GM12878 (cell line): Measurements from ENCODE around the gene PLD5. TPM values are rescaled to one million over a fixed set of nuclear protein-coding genes. Genes with fewer than 3 reads are reported as not detected.

Experiments
- ATAC-seq: fragments of 200-7000 bp; cut with Tn5 transposase; 3 replicates; pipeline ENCODE4 v1.9.1; 2020; ENCODE audit warnings: mild to moderate bottlenecking, moderate library complexity
- BruUV-seq: library from RNA; stranded (reverse); fragments of 400-500 nt; replicated peaks from 2 replicates; lab custom pipeline; 2021; lab: Mats Ljungman, UMichigan
- CTCF ChIA-PET: fragments of 300-600 bp; sonication (Branson Sonifier 250); formaldehyde crosslinking; extraction: SDS; loops from one replicate; lab custom pipeline; 2021; ENCODE audit warnings: inconsistent platforms; lab: Yijun Ruan, JAX
- POLR2A ChIA-PET: fragments of 350-600 bp; formaldehyde crosslinking; extraction: SDS; loops from one replicate; lab custom pipeline; 2021; ENCODE audit warnings: inconsistent platforms; lab: Charles Lee
- RAD21 ChIA-PET: fragments of 300-600 bp; sonication (Branson Sonifier 250); formaldehyde crosslinking; loops from one replicate; lab custom pipeline; 2023; ENCODE audit warnings: antibody characterized with exemption; ENCODE audit not compliant: unreplicated experiment; lab: Charles Lee
- SMC1A ChIA-PET: fragments of 300-600 bp; sonication (Branson Sonifier 250); formaldehyde crosslinking; loops from one replicate; lab custom pipeline; 2023; ENCODE audit not compliant: unreplicated experiment, uncharacterized antibody; lab: Charles Lee
- DNase-seq: peaks from one replicate; pipeline ENCODE4 v3.0.0-alpha.2; 2011; ENCODE audit warnings: low read depth, low spot score
- FAIRE-seq: peaks from 3 replicates; lab custom pipeline; 2011; peaks lifted over from hg19 to GRCh38; lab: Jason Lieb, UNC
- H2AFZ ChIP-seq: 2 replicates; pipeline ENCODE4 v1.6.0; 2011; ENCODE audit warnings: low read depth, low read length, control low read depth; ENCODE audit not compliant: control insufficient read depth
- H3K27ac ChIP-seq: 2 replicates; pipeline ENCODE4 v1.5.1; 2011; ENCODE audit warnings: control low read depth; ENCODE audit not compliant: control insufficient read depth, insufficient read depth
- H3K27me3 ChIP-seq, 2 experiments: replicated peaks in 1 of 2; 2 replicates each; pipeline versions ENCODE4 v1.6.0 to v1.6.1; 2011; ENCODE audit warnings: low read length in 1 of 2; ENCODE audit not compliant: control insufficient read depth in 2 of 2, insufficient read depth in 2 of 2
- H3K36me3 ChIP-seq, 2 experiments: 2 replicates each; pipeline ENCODE4 v1.5.1; 2011; ENCODE audit warnings: low read length in 1 of 2; ENCODE audit not compliant: control insufficient read depth in 2 of 2, insufficient read depth in 2 of 2
- H3K4me1 ChIP-seq: 2 replicates; pipeline ENCODE4 v1.6.1; 2011; ENCODE audit warnings: mild to moderate bottlenecking, low read length, moderate library complexity, mixed read lengths; ENCODE audit not compliant: control insufficient read depth, insufficient read depth
- H3K4me2 ChIP-seq: 2 replicates; pipeline ENCODE4 v1.6.0; 2011; ENCODE audit warnings: control low read depth; ENCODE audit not compliant: control insufficient read depth, insufficient read depth
- H3K4me3 ChIP-seq: fragments of 200-600 bp; sonication (generic); 2 replicates; pipeline ENCODE4 v1.5.1; 2016
- H3K79me2 ChIP-seq: 2 replicates; pipeline ENCODE4 v1.6.0; 2011; ENCODE audit warnings: low read length; ENCODE audit not compliant: control insufficient read depth, insufficient read depth
- H3K9ac ChIP-seq: 2 replicates; pipeline ENCODE4 v1.8.0; 2011; ENCODE audit warnings: low read length, control low read depth, mixed read lengths; ENCODE audit not compliant: control insufficient read depth, insufficient read depth
- H3K9me3 ChIP-seq: replicated peaks from 3 replicates; pipeline ENCODE4 v1.5.1; 2011; ENCODE audit warnings: mild to moderate bottlenecking, low read length; ENCODE audit not compliant: control insufficient read depth, insufficient read depth
- H4K20me1 ChIP-seq: 2 replicates; pipeline ENCODE4 v1.6.0; 2011; ENCODE audit not compliant: control insufficient read depth, insufficient read depth
- ATF7 ChIP-seq: fragments of 450-650 bp; IDR thresholded peaks from 2 replicates; pipeline ENCODE4 v1.6.1; 2016; ENCODE audit warnings: low read depth, mild to moderate bottlenecking
- CHD2 ChIP-seq: IDR thresholded peaks from 2 replicates; pipeline ENCODE4 v1.6.1; 2011; ENCODE audit warnings: low read depth, low read length, improper control_type of control experiment, borderline replicate concordance
- CHD4 ChIP-seq: fragments of 200-600 bp; sonication (generic); IDR thresholded peaks from 2 replicates; pipeline ENCODE4 v1.6.1; 2016; ENCODE audit warnings: mild to moderate bottlenecking
- HDAC2 ChIP-seq: fragments of 200-600 bp; sonication (generic); IDR thresholded peaks from 2 replicates; pipeline ENCODE4 v1.6.1; 2017
- KDM1A ChIP-seq: fragments of 200-600 bp; sonication (generic); IDR thresholded peaks from 2 replicates; pipeline ENCODE4 v1.6.1; 2016; ENCODE audit warnings: borderline replicate concordance
- LARP7 ChIP-seq: fragments of 450-650 bp; IDR thresholded peaks from 2 replicates; pipeline ENCODE4 v1.6.1; 2017; ENCODE audit warnings: mild to moderate bottlenecking
- NR2F1 ChIP-seq: fragments of 450-650 bp; conservative IDR thresholded peaks from 2 replicates; pipeline ENCODE4 v1.6.1; 2017; ENCODE audit warnings: mild to moderate bottlenecking
- PAX5 ChIP-seq: IDR thresholded peaks from 2 replicates; pipeline ENCODE4 v1.6.1; 2011; ENCODE audit warnings: low read depth, low read length, borderline replicate concordance
- PML ChIP-seq: IDR thresholded peaks from 2 replicates; pipeline ENCODE4 v1.6.1; 2012; ENCODE audit warnings: low read length, inconsistent platforms
- RBBP5 ChIP-seq: fragments of 200-600 bp; sonication (generic); conservative IDR thresholded peaks from 2 replicates; pipeline ENCODE4 v1.6.1; 2016
- REST ChIP-seq: IDR thresholded peaks from 2 replicates; pipeline ENCODE4 v1.6.1; 2012; ENCODE audit warnings: mild to moderate bottlenecking, low read depth, low read length
- SIX5 ChIP-seq: IDR thresholded peaks from 2 replicates; pipeline ENCODE4 v1.6.1; 2011; ENCODE audit warnings: mild to moderate bottlenecking, low read depth, low read length, moderate library complexity; ENCODE audit not compliant: severe bottlenecking
- SRF ChIP-seq, 2 experiments: IDR thresholded peaks; 2 replicates each; pipeline ENCODE4 v1.6.1; 2011; ENCODE audit warnings: low read depth in 2 of 2, low read length in 2 of 2, mild to moderate bottlenecking in 1 of 2, moderate library complexity in 1 of 2
- TCF3 ChIP-seq: IDR thresholded peaks from 2 replicates; pipeline ENCODE4 v1.6.1; 2012; ENCODE audit warnings: low read depth, mild to moderate bottlenecking, low read length, borderline replicate concordance; ENCODE audit not compliant: insufficient read depth
- WRNIP1 ChIP-seq: IDR thresholded peaks from 2 replicates; pipeline ENCODE4 v1.6.1; 2011; ENCODE audit warnings: low read depth, low read length, improper control_type of control experiment, borderline replicate concordance
- ZNF592 ChIP-seq: fragments of 450-650 bp; IDR thresholded peaks from 2 replicates; pipeline ENCODE4 v1.6.1; 2017; ENCODE audit warnings: mild to moderate bottlenecking, moderate library complexity
- ZNF622 ChIP-seq: fragments of 450-650 bp; IDR thresholded peaks from 2 replicates; pipeline ENCODE4 v1.6.1; 2017; ENCODE audit warnings: mild to moderate bottlenecking, inconsistent platforms
- ZSCAN29 ChIP-seq: fragments of 450-650 bp; IDR thresholded peaks from 2 replicates; pipeline ENCODE4 v1.6.1; 2017; ENCODE audit warnings: mild to moderate bottlenecking, moderate library complexity
- WGBS: methylation state at CpG from one replicate; pipeline ENCODE4 v1.1.6; 2016; ENCODE audit warnings: low lambda C conversion rate; ENCODE audit not compliant: insufficient replicate concordance, insufficient coverage; ENCODE audit errors: missing lambda C conversion rate; 5-methylcytosine and 5-hydroxymethylcytosine counted together
- in situ Hi-C: fragments of 300-500 bp; cut with MboI; formaldehyde crosslinking; loops from 9 replicates; pipeline ENCODE4 v1.14.3; 2018; ENCODE audit warnings: mixed read lengths
- intact Hi-C: fragments of 100-400 bp; cut with micrococcal nuclease; formaldehyde crosslinking; loops from one replicate; pipeline ENCODE4 v1.14.2; 2022; ENCODE audit not compliant: unreplicated experiment
- polyA plus RNA-seq, 11 experiments: library from polyadenylated mRNA; depleted of rRNA in 4 of 11; unstranded in 6 of 11; stranded (reverse) in 5 of 11; fragments of >200 nt; fragmentation: Nextera tagmentation in 4 of 11; fragmentation: Illumina TruSeq in 1 of 11; extraction: Ambion mirVana in 4 of 11; extraction: Trizol in 1 of 11; gene quantifications; 1 replicate in 1 of 11; 2 replicates in 10 of 11; pipeline versions ENCODE4 v1.2.1 to v1.2.3, GENCODE V29; 2011 to 2016; ENCODE audit warnings: inconsistent platforms in 2 of 11, missing spikeins in 2 of 11, low read depth in 1 of 11
- total RNA-seq, 4 experiments: library from RNA; depleted of rRNA in 3 of 4; stranded (reverse); fragments of >200 nt in 3 of 4; fragmentation: Illumina TruSeq in 1 of 4; extraction: Trizol in 1 of 4; gene quantifications; 2 replicates each; pipeline versions ENCODE4 v1.2.1 to v1.2.3, GENCODE V29; 2013 to 2021

Gene PLD5
- total and polyA plus RNA-seq, 10 of the 15 experiments (the other 5 are each of a cell fraction or from before 2014, with no cell fraction given): not detected

- TF ChIP-seq ZNF592 (no peak), TCF3 (no peak), WRNIP1 (no peak), PML (no peak)
These were observed 315.4 kb downstream of the PLD5 start (continued) for GRCh38 chr1:242209063-242209462.

- Histone ChIP-seq H3K27me3 (peaks cover 0 to 1% of the 10 kb centered on the region in 2 experiments; a peak in 2 of 4 replicates), H3K9me3 (no peaks in the 10 kb centered on the region), H3K9ac (no peak overlapping the region), H3K4me2 (no peak overlapping the region), H2AFZ (no peak overlapping the region)
- CTCF ChIA-PET: no interaction called here
- FAIRE-seq (no peak), DNase-seq (no peak)
- intact Hi-C loops (no loop called here), in situ Hi-C loops (no loop called here)
- SMC1A ChIA-PET: no interaction called here
- TF ChIP-seq KDM1A (no peak), NR2F1 (no peak), ZSCAN29 (no peak), ATF7 (no peak), CHD4 (no peak), HDAC2 (no peak), ZNF622 (no peak), RBBP5 (no peak), REST (no peak), PAX5 (no peak), LARP7 (no peak), SIX5 (no peak), CHD2 (no peak), SRF (IDR thresholded peaks at IDR 0.05; ENCODE audit: low read depth in 2 of 2, low read length in 2 of 2) (no peak)
- TF ChIP-seq, all 136 proteins: peak for 0
- no peak for ATAC-seq
- H3K4me3 ChIP-seq: no peak overlapping the region
- H3K36me3 ChIP-seq: no peaks in the 10 kb centered on the region
- BruUV-seq: no TSS peak
- RAD21 ChIA-PET: no interaction called here
- no peaks in the 10 kb centered on the region for H3K4me1 ChIP-seq
- POLR2A ChIA-PET: no interaction called here
- H4K20me1 ChIP-seq: no peaks in the 10 kb centered on the region
- H3K27ac ChIP-seq: no peak overlapping the region
- H3K79me2 ChIP-seq: no peaks in the 10 kb centered on the region
- 14% methylated on average over 2 of the region's 2 CpGs for WGBS
These were observed 316.5 kb downstream of the PLD5 start for GRCh38 chr1:242208021-242208420.
